Measurements from ENCODE around the gene COQ10A. TPM values are rescaled to one million over a fixed set of nuclear protein-coding genes. Genes with fewer than 3 reads are reported as not detected.

COQ10A gene
- total RNA-seq, 1 experiment from 2014 or later = 6.9 TPM

GRCh38 chr12:56231184-56231582 lies 35.6 kb upstream of the COQ10A start:
- peaks cover 11% of the 10 kb centered on the region; the same call in 1 of the 2 replicates for H3F3A ChIP-seq (ENCODE audit: insufficient read depth, low read depth)
- no peak overlapping the region for H3K27ac ChIP-seq
- intact Hi-C loops (cut with micrococcal nuclease; ENCODE audit: unreplicated experiment) = no loop called here
- H2AFZ ChIP-seq = no peak overlapping the region
- no peak overlapping the region for H3K4me3 ChIP-seq
- DNase-seq = no peak
- H3K79me2 ChIP-seq (ENCODE audit: low read depth) = no peaks in the 10 kb centered on the region
- H3K36me3 ChIP-seq (ENCODE audit: low read depth) = no peaks in the 10 kb centered on the region
- no peaks in the 10 kb centered on the region for H4K20me1 ChIP-seq (ENCODE audit: insufficient read depth)
- H3K27me3 ChIP-seq (ENCODE audit: insufficient read depth, low read depth) = no peaks in the 10 kb centered on the region
- no peaks in the 10 kb centered on the region for H3K4me1 ChIP-seq (replicated peaks; ENCODE audit: insufficient read depth)
- POLR2A ChIA-PET (ENCODE audit: unreplicated experiment) = interaction anchor here (0.6 kb wide), 1 partner anchor 193 kb away, joined by 3 read pairs; no protein-coding TSS in a partner anchor
- BruUV-seq (replicated peaks) = no TSS peak
- CTCF ChIA-PET = no interaction called here
- H3K9me3 ChIP-seq (ENCODE audit: insufficient read depth, low read depth) = no peaks in the 10 kb centered on the region
- TF ChIP-seq, protein P1, sequence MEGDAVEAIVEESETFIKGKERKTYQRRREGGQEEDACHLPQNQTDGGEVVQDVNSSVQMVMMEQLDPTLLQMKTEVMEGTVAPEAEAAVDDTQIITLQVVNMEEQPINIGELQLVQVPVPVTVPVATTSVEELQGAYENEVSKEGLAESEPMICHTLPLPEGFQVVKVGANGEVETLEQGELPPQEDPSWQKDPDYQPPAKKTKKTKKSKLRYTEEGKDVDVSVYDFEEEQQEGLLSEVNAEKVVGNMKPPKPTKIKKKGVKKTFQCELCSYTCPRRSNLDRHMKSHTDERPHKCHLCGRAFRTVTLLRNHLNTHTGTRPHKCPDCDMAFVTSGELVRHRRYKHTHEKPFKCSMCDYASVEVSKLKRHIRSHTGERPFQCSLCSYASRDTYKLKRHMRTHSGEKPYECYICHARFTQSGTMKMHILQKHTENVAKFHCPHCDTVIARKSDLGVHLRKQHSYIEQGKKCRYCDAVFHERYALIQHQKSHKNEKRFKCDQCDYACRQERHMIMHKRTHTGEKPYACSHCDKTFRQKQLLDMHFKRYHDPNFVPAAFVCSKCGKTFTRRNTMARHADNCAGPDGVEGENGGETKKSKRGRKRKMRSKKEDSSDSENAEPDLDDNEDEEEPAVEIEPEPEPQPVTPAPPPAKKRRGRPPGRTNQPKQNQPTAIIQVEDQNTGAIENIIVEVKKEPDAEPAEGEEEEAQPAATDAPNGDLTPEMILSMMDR (conservative IDR thresholded peaks at IDR 0.05) = no peak
- no peak for TF ChIP-seq EZH2 (IDR thresholded peaks at IDR 0.05; ENCODE audit: low read depth)
- H3K4me2 ChIP-seq = no peak overlapping the region
- no peaks in the 10 kb centered on the region for H3K9me2 ChIP-seq (ENCODE audit: insufficient read depth)

DNA sequence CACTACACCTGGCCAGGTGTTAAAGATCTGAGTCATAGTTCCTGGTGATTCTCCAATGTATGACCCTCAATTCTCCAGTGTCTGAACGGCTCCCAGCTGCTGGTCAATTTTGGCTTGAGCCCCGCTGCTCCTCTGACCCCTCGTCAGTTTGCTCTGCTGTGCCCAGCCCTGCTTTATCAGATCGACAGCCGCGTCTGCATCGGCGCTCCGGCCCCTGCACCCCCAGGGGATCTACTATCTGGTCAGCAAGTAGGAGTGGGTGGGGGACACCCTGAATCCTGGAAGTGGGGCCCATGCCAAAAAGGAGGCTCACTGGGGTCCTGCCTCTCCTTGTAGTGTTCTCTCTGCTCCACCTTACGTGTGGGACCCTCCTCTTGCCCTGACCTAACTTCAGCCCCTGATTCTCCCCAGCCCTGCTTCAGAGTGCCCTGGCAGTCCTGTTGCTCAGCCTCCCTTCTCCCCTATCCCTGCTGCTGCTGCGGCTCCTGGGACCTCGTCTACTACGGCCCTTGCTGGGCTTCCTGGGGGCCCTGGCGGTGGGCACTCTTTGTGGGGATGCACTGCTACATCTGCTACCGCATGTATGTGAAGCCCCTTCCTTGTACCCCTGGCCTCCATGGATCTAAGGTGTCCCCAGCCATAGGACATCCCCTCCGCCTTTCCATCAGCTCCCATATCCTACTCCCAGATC lies 31.9 kb upstream of the COQ10A start:
- TF ChIP-seq EZH2 (IDR thresholded peaks at IDR 0.05; ENCODE audit: low read depth) = no peak
- TF ChIP-seq, protein P1 (conservative IDR thresholded peaks at IDR 0.05) = no peak
- peaks cover 8% of the 10 kb centered on the region; the same call in 1 of the 2 replicates for H3F3A ChIP-seq (ENCODE audit: insufficient read depth, low read depth)
- H3K27me3 ChIP-seq (ENCODE audit: insufficient read depth, low read depth) = no peaks in the 10 kb centered on the region
- ChIA-PET POLR2A (ENCODE audit: unreplicated experiment) (interaction anchor here (0.5 kb wide), 1 partner anchor 261 kb away, joined by 6 read pairs; the partner anchor contains the start of gene RAB5B), CTCF (no interaction called here)
- no peak overlapping the region for H3K27ac ChIP-seq
- H3K4me3 ChIP-seq = no peak overlapping the region
- H3K79me2 ChIP-seq (ENCODE audit: low read depth) = no peaks in the 10 kb centered on the region
- H3K9me3 ChIP-seq (ENCODE audit: insufficient read depth, low read depth) = no peaks in the 10 kb centered on the region
- H3K9me2 ChIP-seq (ENCODE audit: insufficient read depth) = no peaks in the 10 kb centered on the region
- no peak for DNase-seq
- H3K4me1 ChIP-seq (replicated peaks; ENCODE audit: insufficient read depth) = no peaks in the 10 kb centered on the region
- H3K4me2 ChIP-seq = no peak overlapping the region
- no peaks in the 10 kb centered on the region for H4K20me1 ChIP-seq (ENCODE audit: insufficient read depth)
- intact Hi-C loops (cut with micrococcal nuclease; ENCODE audit: unreplicated experiment) = no loop called here
- H2AFZ ChIP-seq = no peak overlapping the region
- H3K36me3 ChIP-seq (ENCODE audit: low read depth) = no peaks in the 10 kb centered on the region
- no TSS peak for BruUV-seq (replicated peaks)

DNA sequence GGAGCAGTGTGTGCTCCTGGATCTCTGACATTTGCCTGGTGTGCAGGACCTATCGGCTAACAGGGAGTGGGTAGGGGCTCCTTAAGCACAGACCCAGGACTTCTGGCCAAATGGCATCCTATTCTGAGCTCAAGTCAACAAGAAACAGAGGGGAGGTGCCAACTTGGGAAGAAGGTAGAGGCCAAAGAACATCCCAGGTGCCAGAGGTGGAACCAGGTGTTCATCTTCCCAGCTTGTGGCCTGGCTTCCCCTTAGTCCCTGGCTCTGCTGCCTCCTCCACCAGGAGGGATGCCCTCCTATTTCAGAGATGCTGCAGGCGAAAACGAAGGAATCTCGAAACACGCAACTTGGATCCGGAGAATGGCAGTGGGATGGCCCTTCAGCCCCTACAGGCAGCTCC lies 30.7 kb upstream of the COQ10A start:
- no peaks in the 10 kb centered on the region for H4K20me1 ChIP-seq (ENCODE audit: insufficient read depth)
- no peaks in the 10 kb centered on the region for H3K9me2 ChIP-seq (ENCODE audit: insufficient read depth)
- H3K27me3 ChIP-seq (ENCODE audit: insufficient read depth, low read depth) = no peaks in the 10 kb centered on the region
- H3F3A ChIP-seq (ENCODE audit: insufficient read depth, low read depth) = peaks cover 8% of the 10 kb centered on the region; the same call in 1 of the 2 replicates
- ChIA-PET POLR2A (ENCODE audit: unreplicated experiment) (interaction anchor here (0.7 kb wide), 1 partner anchor 213 kb away, joined by 4 read pairs; the partner anchor contains the start of gene TIMELESS), CTCF (no interaction called here)
- 0 out of 2 replicates have a peak, but pooled peaks cover 3% of the 10 kb centered on the region for H3K36me3 ChIP-seq (ENCODE audit: low read depth)
- no peaks in the 10 kb centered on the region for H3K9me3 ChIP-seq (ENCODE audit: insufficient read depth, low read depth)
- DNase-seq = no peak
- no peak overlapping the region for H3K4me2 ChIP-seq
- H3K4me3 ChIP-seq = no peak overlapping the region
- intact Hi-C loops (cut with micrococcal nuclease; ENCODE audit: unreplicated experiment) = no loop called here
- H3K79me2 ChIP-seq (ENCODE audit: low read depth) = no peaks in the 10 kb centered on the region
- TF ChIP-seq EZH2 (IDR thresholded peaks at IDR 0.05; ENCODE audit: low read depth) = no peak
- TF ChIP-seq, protein P1 (conservative IDR thresholded peaks at IDR 0.05) = no peak
- BruUV-seq (replicated peaks) = no TSS peak
- no peaks in the 10 kb centered on the region for H3K4me1 ChIP-seq (replicated peaks; ENCODE audit: insufficient read depth)
- no peak overlapping the region for H2AFZ ChIP-seq
- H3K27ac ChIP-seq = no peak overlapping the region

Data from PC-9 (cell line).